ENCODE results near the gene DENND1A.

DNA sequence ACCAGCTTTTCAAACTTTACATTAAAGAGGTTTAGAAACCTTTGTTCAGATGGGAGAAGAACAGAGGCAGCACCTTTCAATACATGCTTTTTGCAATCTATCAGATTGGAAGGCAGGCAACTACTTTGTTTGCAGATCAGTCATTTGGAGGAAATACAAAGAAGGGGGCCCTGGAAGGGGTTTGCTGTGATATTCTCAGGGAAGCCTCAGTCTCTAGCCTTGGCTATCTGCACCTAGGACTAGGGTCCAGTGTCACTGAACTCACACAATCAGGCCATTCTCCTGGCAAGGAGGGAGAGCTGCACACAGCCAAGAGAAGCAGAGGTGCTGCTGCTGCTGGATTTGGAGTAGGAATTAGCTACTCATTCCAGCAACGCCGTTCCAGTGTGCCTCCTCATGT, 494.5 kb downstream of the DENND1A start:
- TF ChIP-seq, protein P1, sequence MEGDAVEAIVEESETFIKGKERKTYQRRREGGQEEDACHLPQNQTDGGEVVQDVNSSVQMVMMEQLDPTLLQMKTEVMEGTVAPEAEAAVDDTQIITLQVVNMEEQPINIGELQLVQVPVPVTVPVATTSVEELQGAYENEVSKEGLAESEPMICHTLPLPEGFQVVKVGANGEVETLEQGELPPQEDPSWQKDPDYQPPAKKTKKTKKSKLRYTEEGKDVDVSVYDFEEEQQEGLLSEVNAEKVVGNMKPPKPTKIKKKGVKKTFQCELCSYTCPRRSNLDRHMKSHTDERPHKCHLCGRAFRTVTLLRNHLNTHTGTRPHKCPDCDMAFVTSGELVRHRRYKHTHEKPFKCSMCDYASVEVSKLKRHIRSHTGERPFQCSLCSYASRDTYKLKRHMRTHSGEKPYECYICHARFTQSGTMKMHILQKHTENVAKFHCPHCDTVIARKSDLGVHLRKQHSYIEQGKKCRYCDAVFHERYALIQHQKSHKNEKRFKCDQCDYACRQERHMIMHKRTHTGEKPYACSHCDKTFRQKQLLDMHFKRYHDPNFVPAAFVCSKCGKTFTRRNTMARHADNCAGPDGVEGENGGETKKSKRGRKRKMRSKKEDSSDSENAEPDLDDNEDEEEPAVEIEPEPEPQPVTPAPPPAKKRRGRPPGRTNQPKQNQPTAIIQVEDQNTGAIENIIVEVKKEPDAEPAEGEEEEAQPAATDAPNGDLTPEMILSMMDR (conservative IDR thresholded peaks at IDR 0.05; ENCODE audit: low read depth in 2 of 2), result no peak
- TF ChIP-seq EZH2phosphoT487 (IDR thresholded peaks at IDR 0.05; ENCODE audit: unreplicated experiment), result no peak
